Cardiac muscle cell (in vitro differentiated cells and primary cell): ENCODE data around the gene DELE1. TPM values are rescaled to one million over a fixed set of nuclear protein-coding genes. Genes with fewer than 3 reads are reported as not detected.

ENCODE experiments used
- DNase-seq, 2 donors: peaks; one replicate each; pipeline versions ENCODE4 v3.0.0 to v3.0.0-alpha.2; 2010 to 2017; ENCODE audit warnings: low read depth in 1 of 2, low spot score in 1 of 2
- H3K27ac ChIP-seq: fragments of 200-600 bp; sonication (generic); 2 replicates; pipeline ENCODE4 v1.5.1; 2016
- H3K27me3 ChIP-seq: fragments of 200-600 bp; sonication (generic); 2 replicates; pipeline ENCODE4 v1.6.0; 2016; ENCODE audit warnings: control low read depth
- H3K36me3 ChIP-seq: fragments of 200-600 bp; sonication (generic); 2 replicates; pipeline ENCODE4 v1.5.1; 2016; ENCODE audit warnings: control low read depth
- H3K4me1 ChIP-seq: fragments of 200-600 bp; sonication (generic); 2 replicates; pipeline ENCODE4 v1.8.1; 2017; ENCODE audit warnings: low read depth, mild to moderate bottlenecking, mixed run types
- H3K4me3 ChIP-seq: fragments of 200-600 bp; sonication (generic); 2 replicates; pipeline ENCODE4 v1.5.1; 2016; ENCODE audit warnings: mild to moderate bottlenecking
- H3K9me3 ChIP-seq: fragments of 200-600 bp; sonication (generic); 2 replicates; pipeline ENCODE4 v1.5.1; 2017; ENCODE audit warnings: low read depth, mild to moderate bottlenecking, control low read depth
- polyA plus RNA-seq: library from polyadenylated mRNA; unstranded; fragments of >200 nt; fragmentation: Nextera tagmentation; extraction: Ambion mirVana; gene quantifications from 2 replicates; pipeline ENCODE4 v1.2.1, GENCODE V29; 2016
- total RNA-seq: library from RNA; depleted of rRNA; stranded (reverse); fragments of >200 nt; gene quantifications from 2 replicates; pipeline ENCODE4 v1.2.3, GENCODE V29; 2016
- TF ChIP-seq, protein P1 (sequence below): IDR thresholded peaks from 2 replicates; pipeline ENCODE4 v1.5.1; 2012; ENCODE audit warnings: low read depth, mild to moderate bottlenecking, low read length

The DELE1 gene
- total and polyA plus RNA-seq, 2 experiments from 2014 or later, result 58.1 to 101 TPM

DNA sequence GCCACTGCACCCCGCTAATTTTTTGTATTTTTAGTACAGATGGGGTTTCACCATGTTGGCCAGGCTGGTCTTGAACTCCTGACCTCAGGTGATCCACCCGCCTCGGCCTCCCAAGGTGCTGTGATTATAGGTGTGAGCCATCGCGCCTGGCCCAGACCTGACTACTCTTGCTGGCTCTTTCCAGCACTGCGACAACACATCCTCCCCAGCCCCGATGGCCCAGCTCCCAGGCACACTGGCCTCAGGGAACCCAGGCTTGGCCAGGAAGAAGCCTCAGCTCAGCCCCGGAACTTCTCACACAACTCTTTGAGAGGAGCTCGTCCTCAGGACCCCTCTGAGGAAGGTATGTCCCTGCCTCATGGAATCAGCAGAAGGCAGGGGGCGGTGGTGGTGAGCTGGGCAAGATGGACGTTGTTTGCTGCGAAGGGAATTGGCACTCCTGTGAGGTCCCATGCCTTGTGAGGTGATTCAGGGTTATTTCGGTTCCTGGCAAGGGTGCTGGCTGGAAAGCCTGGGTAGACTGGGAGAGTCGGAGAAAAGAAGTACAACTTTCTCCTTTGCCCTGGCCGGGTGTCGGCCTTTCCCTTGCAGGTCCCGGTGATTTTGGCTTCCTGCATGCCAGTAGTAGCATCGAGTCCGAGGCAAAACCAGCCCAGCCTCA, 5.9 kb downstream of the DELE1 start:
- H3K36me3 ChIP-seq, result peaks cover 38% of the 10 kb centered on the region
- TF ChIP-seq, protein P1, sequence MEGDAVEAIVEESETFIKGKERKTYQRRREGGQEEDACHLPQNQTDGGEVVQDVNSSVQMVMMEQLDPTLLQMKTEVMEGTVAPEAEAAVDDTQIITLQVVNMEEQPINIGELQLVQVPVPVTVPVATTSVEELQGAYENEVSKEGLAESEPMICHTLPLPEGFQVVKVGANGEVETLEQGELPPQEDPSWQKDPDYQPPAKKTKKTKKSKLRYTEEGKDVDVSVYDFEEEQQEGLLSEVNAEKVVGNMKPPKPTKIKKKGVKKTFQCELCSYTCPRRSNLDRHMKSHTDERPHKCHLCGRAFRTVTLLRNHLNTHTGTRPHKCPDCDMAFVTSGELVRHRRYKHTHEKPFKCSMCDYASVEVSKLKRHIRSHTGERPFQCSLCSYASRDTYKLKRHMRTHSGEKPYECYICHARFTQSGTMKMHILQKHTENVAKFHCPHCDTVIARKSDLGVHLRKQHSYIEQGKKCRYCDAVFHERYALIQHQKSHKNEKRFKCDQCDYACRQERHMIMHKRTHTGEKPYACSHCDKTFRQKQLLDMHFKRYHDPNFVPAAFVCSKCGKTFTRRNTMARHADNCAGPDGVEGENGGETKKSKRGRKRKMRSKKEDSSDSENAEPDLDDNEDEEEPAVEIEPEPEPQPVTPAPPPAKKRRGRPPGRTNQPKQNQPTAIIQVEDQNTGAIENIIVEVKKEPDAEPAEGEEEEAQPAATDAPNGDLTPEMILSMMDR, result no peak

DNA sequence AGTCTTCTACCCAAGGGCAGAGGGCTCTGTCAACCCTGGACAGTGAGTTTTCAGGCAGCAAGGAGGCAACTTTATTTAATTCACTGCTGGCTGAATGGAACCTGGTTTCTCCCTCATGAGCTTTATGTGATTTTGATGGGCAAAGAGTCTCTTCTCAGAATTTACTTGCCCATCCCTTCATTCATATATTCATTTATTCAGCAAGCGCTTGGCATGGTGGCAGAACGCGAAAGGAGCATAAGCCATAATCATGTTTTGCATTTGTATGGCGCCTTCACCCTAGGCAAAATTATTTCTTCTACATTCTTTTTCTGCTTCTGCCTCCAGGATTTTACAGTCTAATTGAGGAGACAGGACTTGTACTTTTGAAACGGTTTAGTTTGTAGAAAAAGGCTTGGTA, 8.0 kb downstream of the DELE1 start:
- H3K27me3 ChIP-seq, result no peaks in the 10 kb centered on the region
- H3K4me3 ChIP-seq, result no peak overlapping the region
- peaks cover 41% of the 10 kb centered on the region for H3K36me3 ChIP-seq
- no peaks in the 10 kb centered on the region for H3K9me3 ChIP-seq
- no peak for DNase-seq
- TF ChIP-seq, protein P1, result no peak
- H3K4me1 ChIP-seq, result no peaks in the 10 kb centered on the region
- no peak overlapping the region for H3K27ac ChIP-seq

More for the DNA sequence above, 5.9 kb downstream of the DELE1 start:
- no peaks in the 10 kb centered on the region for H3K27me3 ChIP-seq
- H3K9me3 ChIP-seq, result no peaks in the 10 kb centered on the region
- H3K27ac ChIP-seq, result no peak overlapping the region
- no peak for DNase-seq
- peaks cover under 1% of the 10 kb centered on the region for H3K4me1 ChIP-seq
- no peak overlapping the region for H3K4me3 ChIP-seq

DNA sequence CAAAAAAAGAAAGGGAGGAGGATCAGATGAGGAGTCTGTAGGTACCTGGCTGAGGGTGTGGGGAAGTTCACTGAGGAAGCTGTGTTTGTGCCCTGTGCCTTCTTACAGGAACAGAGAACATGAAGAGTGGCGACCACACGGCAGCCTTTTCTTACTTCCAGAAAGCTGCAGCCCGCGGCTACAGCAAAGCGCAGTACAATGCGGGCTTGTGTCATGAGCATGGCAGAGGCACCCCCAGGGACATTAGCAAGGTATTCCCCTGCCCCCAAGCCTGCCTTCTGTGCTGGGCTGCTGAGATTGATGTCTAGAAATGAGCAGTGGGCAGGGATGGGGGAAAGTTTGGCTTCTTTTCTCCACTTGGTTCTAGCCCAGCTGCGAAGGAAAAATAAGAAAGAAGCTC, 9.5 kb downstream of the DELE1 start:
- no peak for DNase-seq
- TF ChIP-seq, protein P1, result no peak
- peaks cover 32% of the 10 kb centered on the region for H3K36me3 ChIP-seq
- no peaks in the 10 kb centered on the region for H3K9me3 ChIP-seq
- no peaks in the 10 kb centered on the region for H3K27me3 ChIP-seq
- H3K4me3 ChIP-seq, result no peak overlapping the region
- no peak overlapping the region for H3K27ac ChIP-seq
- H3K4me1 ChIP-seq, result no peaks in the 10 kb centered on the region

DNA sequence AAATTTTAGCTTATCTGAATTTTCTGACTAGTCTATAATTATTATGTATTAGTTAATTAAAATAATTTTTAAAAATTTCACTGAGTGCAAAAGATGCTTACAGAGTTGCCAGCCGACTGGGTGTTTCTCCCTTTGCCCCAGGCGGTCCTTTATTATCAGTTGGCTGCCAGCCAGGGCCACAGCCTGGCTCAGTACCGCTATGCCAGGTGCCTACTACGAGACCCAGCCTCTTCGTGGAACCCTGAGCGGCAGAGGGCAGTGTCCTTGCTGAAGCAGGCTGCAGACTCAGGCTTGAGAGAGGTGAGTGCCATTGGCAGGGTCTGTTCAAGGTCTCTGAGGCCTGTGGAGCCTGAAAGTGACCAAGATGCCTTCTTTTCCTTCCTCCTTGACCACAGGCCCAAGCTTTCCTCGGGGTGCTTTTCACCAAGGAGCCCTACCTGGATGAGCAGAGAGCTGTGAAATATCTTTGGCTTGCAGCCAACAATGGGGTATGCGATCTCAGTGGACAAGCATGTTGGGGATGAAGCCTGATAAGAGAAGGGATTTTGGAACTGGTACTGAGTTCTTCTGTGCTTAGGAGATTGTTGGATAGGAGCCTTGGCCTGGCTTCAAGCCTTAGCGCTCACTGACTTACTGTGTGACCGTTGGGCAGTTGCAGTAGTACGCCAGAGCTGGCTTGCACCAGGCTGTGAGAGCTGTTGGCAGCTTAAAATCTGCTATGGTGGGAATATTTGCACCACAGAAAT, 10.6 kb downstream of the DELE1 start:
- TF ChIP-seq, protein P1, result no peak
- no peak overlapping the region for H3K4me3 ChIP-seq
- H3K9me3 ChIP-seq, result no peaks in the 10 kb centered on the region
- peak in 1 of 2 donors; percentile 10 for DNase-seq
- peaks cover 30% of the 10 kb centered on the region for H3K36me3 ChIP-seq
- no peaks in the 10 kb centered on the region for H3K27me3 ChIP-seq
- no peak overlapping the region for H3K27ac ChIP-seq
- H3K4me1 ChIP-seq, result no peaks in the 10 kb centered on the region

DNA sequence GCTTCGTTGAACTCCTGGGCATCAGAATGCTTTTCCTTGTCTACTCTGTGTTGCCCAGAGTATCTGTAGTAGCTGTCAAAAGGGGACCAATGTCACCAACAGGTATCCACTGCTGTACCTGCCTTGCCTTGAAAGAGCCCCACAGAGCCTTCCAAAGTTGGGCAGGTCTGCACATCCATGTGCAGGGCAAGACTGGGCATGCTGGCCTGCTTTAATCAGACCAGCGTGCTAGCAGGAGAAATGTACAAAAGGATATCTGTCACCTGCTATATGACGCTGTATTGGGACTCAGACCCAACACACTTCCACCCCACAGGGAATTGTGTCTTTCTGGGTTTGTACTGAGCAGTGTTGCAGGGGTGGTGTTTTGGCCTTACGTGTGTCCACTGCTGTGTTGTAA, 11.9 kb downstream of the DELE1 start:
- DNase-seq, result no peak
- H3K27me3 ChIP-seq, result no peaks in the 10 kb centered on the region
- no peaks in the 10 kb centered on the region for H3K9me3 ChIP-seq
- H3K36me3 ChIP-seq, result peaks cover 17% of the 10 kb centered on the region
- TF ChIP-seq, protein P1, result no peak
- no peak overlapping the region for H3K27ac ChIP-seq
- H3K4me3 ChIP-seq, result no peak overlapping the region
- H3K4me1 ChIP-seq, result no peaks in the 10 kb centered on the region
